Endothelial cell of umbilical vein (primary cell): ENCODE data around the gene KIAA1958. TPM values are rescaled to one million over a fixed set of nuclear protein-coding genes. Genes with fewer than 3 reads are reported as not detected.

Experiments
- BruUV-seq: library from RNA; stranded (reverse); fragments of 400-500 nt; replicated peaks from 2 replicates; lab custom pipeline; 2021; lab: Mats Ljungman, UMichigan
- CTCF ChIA-PET: fragments of 300-600, 350-600 bp; sonication (Branson Sonifier 250); formaldehyde crosslinking; loops from one replicate; lab custom pipeline; 2021; ENCODE audit warnings: antibody characterized with exemption, inconsistent platforms; lab: Charles Lee
- POLR2A ChIA-PET: fragments of 300-600, 350-600 bp; sonication (Branson Sonifier 250); formaldehyde crosslinking; loops from one replicate; lab custom pipeline; 2021; ENCODE audit warnings: antibody characterized with exemption, inconsistent platforms; lab: Charles Lee
- DNase-seq: peaks from one replicate; pipeline ENCODE4 v3.0.0-alpha.2; 2011; ENCODE audit warnings: low read depth, low spot score
- FAIRE-seq: peaks from 2 replicates; lab custom pipeline; 2011; peaks lifted over from hg19 to GRCh38; lab: Jason Lieb, UNC
- H2AFZ ChIP-seq: 2 replicates; pipeline ENCODE4 v1.6.0; 2012; ENCODE audit warnings: low read depth, low read length, control low read depth, inconsistent platforms
- H3K27ac ChIP-seq: 2 replicates; pipeline ENCODE4 v1.5.1; 2011; ENCODE audit warnings: low read depth, mild to moderate bottlenecking, control low read depth, low read length, moderate library complexity; ENCODE audit not compliant: insufficient read depth
- H3K27me3 ChIP-seq, 2 experiments: 2 replicates each; pipeline versions ENCODE4 v1.6.0 to v1.6.1; 2011; ENCODE audit warnings: low read length in 2 of 2, mixed read lengths in 1 of 2; ENCODE audit not compliant: control insufficient read depth in 2 of 2, insufficient read depth in 2 of 2
- H3K36me3 ChIP-seq, 2 experiments: 2 replicates in 1 of 2; 3 replicates in 1 of 2; pipeline ENCODE4 v1.5.1; 2011; ENCODE audit warnings: low read length in 2 of 2, mild to moderate bottlenecking in 1 of 2, moderate library complexity in 1 of 2; ENCODE audit not compliant: control insufficient read depth in 2 of 2, insufficient read depth in 2 of 2; ENCODE audit errors: extremely low read depth in 1 of 2
- H3K4me1 ChIP-seq: 3 replicates; pipeline ENCODE4 v1.5.1; 2011; ENCODE audit warnings: mild to moderate bottlenecking, low read length; ENCODE audit not compliant: control insufficient read depth, insufficient read depth; ENCODE audit errors: extremely low read depth
- H3K4me2 ChIP-seq: 2 replicates; pipeline ENCODE4 v1.6.1; 2011; ENCODE audit warnings: low read length, control low read depth, mixed read lengths; ENCODE audit not compliant: insufficient read depth
- H3K4me3 ChIP-seq, 3 experiments: fragments of 200-600 bp in 1 of 3; sonication (generic), shearing (Covaris generic) in 1 of 3; replicated peaks in 1 of 3; 2 replicates each; pipeline ENCODE4 v1.5.1; 2011 to 2016; ENCODE audit warnings: control low read depth in 3 of 3, low read length in 3 of 3, mild to moderate bottlenecking in 2 of 3, inconsistent platforms in 1 of 3, low read depth in 1 of 3, moderate library complexity in 1 of 3; ENCODE audit not compliant: insufficient read depth in 1 of 3
- H3K79me2 ChIP-seq: 2 replicates; pipeline ENCODE4 v1.6.0; 2012; ENCODE audit warnings: low read length, inconsistent platforms; ENCODE audit not compliant: control insufficient read depth, insufficient read depth
- H3K9ac ChIP-seq: replicated peaks from 2 replicates; pipeline ENCODE3; 2011; ENCODE audit warnings: low read length, control low read depth; ENCODE audit not compliant: insufficient read depth; ENCODE audit errors: extremely low read depth
- H3K9me1 ChIP-seq: replicated peaks from 3 replicates; pipeline ENCODE4 v1.6.0; 2011; ENCODE audit warnings: mild to moderate bottlenecking, low read length; ENCODE audit not compliant: control insufficient read depth, insufficient read depth; ENCODE audit errors: extremely low read depth
- H3K9me3 ChIP-seq: replicated peaks from 2 replicates; pipeline ENCODE4 v1.5.1; 2012; ENCODE audit warnings: low read length, inconsistent platforms; ENCODE audit not compliant: control insufficient read depth, insufficient read depth
- H4K20me1 ChIP-seq: replicated peaks from 2 replicates; pipeline ENCODE3; 2011; ENCODE audit warnings: mild to moderate bottlenecking, low read length; ENCODE audit not compliant: control insufficient read depth, insufficient read depth; ENCODE audit errors: extremely low read depth
- CTCF ChIP-seq, 2 donors: IDR thresholded peaks; 1 replicate in 1 of 2; 2 replicates in 1 of 2; pipeline ENCODE4 v1.5.1; 2011; ENCODE audit warnings: low read length in 2 of 2, mild to moderate bottlenecking in 2 of 2, moderate library complexity in 2 of 2, control low read depth in 1 of 2, inconsistent platforms in 1 of 2, low read depth in 1 of 2; ENCODE audit not compliant: insufficient read depth in 1 of 2; ENCODE audit errors: extremely low read depth in 1 of 2
- EZH2 ChIP-seq: IDR thresholded peaks from 2 replicates; pipeline ENCODE4 v1.6.1; 2012; ENCODE audit warnings: borderline replicate concordance, low read depth, mild to moderate bottlenecking, moderate library complexity, low read length, inconsistent platforms; ENCODE audit not compliant: severe bottlenecking
- FOS ChIP-seq: IDR thresholded peaks from 2 replicates; pipeline ENCODE4 v1.6.1; 2011; ENCODE audit warnings: mild to moderate bottlenecking, low read length, moderate library complexity, borderline replicate concordance; ENCODE audit not compliant: insufficient read depth
- GATA2 ChIP-seq: IDR thresholded peaks from 2 replicates; pipeline ENCODE4 v1.7.0; 2011; ENCODE audit warnings: low read depth, mild to moderate bottlenecking, moderate library complexity, mixed read lengths, low read length; ENCODE audit not compliant: insufficient read length, insufficient read depth
- JUN ChIP-seq: IDR thresholded peaks from 2 replicates; pipeline ENCODE4 v1.6.1; 2011; ENCODE audit warnings: borderline replicate concordance, low read depth; ENCODE audit not compliant: insufficient read length, insufficient read depth
- MAX ChIP-seq: IDR thresholded peaks from 2 replicates; pipeline ENCODE4 v1.6.1; 2011; ENCODE audit not compliant: insufficient read depth, insufficient read length
- MYC ChIP-seq: IDR thresholded peaks from one replicate; pipeline ENCODE4 v1.6.1; 2011; ENCODE audit warnings: mild to moderate bottlenecking, low read depth, low read length
- POLR2A ChIP-seq: IDR thresholded peaks from 2 replicates; pipeline ENCODE4 v1.6.1; 2012; ENCODE audit warnings: low read depth, mild to moderate bottlenecking, control low read depth, low read length
- POLR2AphosphoS5 ChIP-seq: IDR thresholded peaks from 2 replicates; pipeline ENCODE4 v1.6.1; 2012; ENCODE audit warnings: low read depth, mild to moderate bottlenecking, control low read depth, low read length, moderate library complexity; ENCODE audit not compliant: insufficient read depth
- dilution Hi-C: fragments of 300-500 bp; cut with MboI; formaldehyde crosslinking; loops from one replicate; pipeline ENCODE4 v1.15.0; 2019; ENCODE audit warnings: low sequenced_read_pairs; ENCODE audit not compliant: extremely low pct_ligation_motif_present
- intact Hi-C: fragments of 100-400 bp; cut with micrococcal nuclease; formaldehyde crosslinking; loops from one replicate; pipeline ENCODE4 v1.10.0; 2022
- polyA plus RNA-seq, 4 experiments: library from polyadenylated mRNA; depleted of rRNA in 3 of 4; stranded (reverse) in 3 of 4; unstranded in 1 of 4; fragments of >200 nt; gene quantifications; 2 replicates each; pipeline versions ENCODE4 v1.2.1 to v1.2.3, GENCODE V29; 2011 to 2012; ENCODE audit warnings: missing spikeins in 1 of 4
- total RNA-seq: library from RNA; stranded (reverse); gene quantifications from 2 replicates; pipeline ENCODE4 v1.2.3, GENCODE V29; 2021

KIAA1958 gene
- total and polyA plus RNA-seq, 2 donors (not counting 3 experiments of a cell fraction or from before 2014, with no cell fraction given), result 1.7 to 5.0 TPM

- Histone ChIP-seq H2AFZ (no peak overlapping the region), H3K27me3 (no peaks in the 10 kb centered on the region), H3K4me2 (no peak overlapping the region), H3K4me1 (no peaks in the 10 kb centered on the region), H3K79me2 (no peaks in the 10 kb centered on the region), H3K9me3 (no peaks in the 10 kb centered on the region), H3K9me1 (no peaks in the 10 kb centered on the region), H4K20me1 (no peaks in the 10 kb centered on the region), H3K4me3 (no peak overlapping the region), H3K9ac (no peak overlapping the region), H3K36me3 (peaks cover 0 to 2% of the 10 kb centered on the region in 2 experiments), H3K27ac (no peak overlapping the region)
- FAIRE-seq (no peak), DNase-seq (no peak)
- intact Hi-C loops, result no loop called here
- POLR2A ChIA-PET, result no interaction called here
- dilution Hi-C loops, result no loop called here
- BruUV-seq, result no TSS peak
- TF ChIP-seq FOS (no peak), JUN (no peak), EZH2 (no peak), POLR2AphosphoS5 (no peak), GATA2 (no peak), POLR2A (no peak), CTCF (IDR thresholded peaks at IDR 0.05; ENCODE audit: extremely low read depth in 1 of 2, insufficient read depth in 1 of 2, low read depth in 1 of 2, low read length in 2 of 2) (no peak), MYC (no peak), MAX (no peak)
- CTCF ChIA-PET, result no interaction called here
Measured at GRCh38 chr9:112618385-112619009, 131.9 kb downstream of the KIAA1958 start.
